SK-N-MC (cell line): Measurements from ENCODE around the gene DIP2C.
"Not testable (repeated sequence)": the region's sequence is repeated elsewhere in the genome, so short reads cannot be mapped to it uniquely, and the experiment has no call there.

ENCODE experiments used
- DNase-seq: peaks from one replicate; pipeline ENCODE4 v3.0.0-alpha.2; 2011; ENCODE audit warnings: low read depth, low spot score
- H3K27ac ChIP-seq: fragments of 200-600 bp; sonication (generic); 2 replicates; pipeline ENCODE4 v1.5.1; 2016; ENCODE audit warnings: mixed run types
- H3K36me3 ChIP-seq: fragments of 200-600 bp; sonication (generic); 2 replicates; pipeline ENCODE4 v1.6.1; 2017; ENCODE audit warnings: antibody characterized with exemption, low read length, mixed read lengths; ENCODE audit not compliant: insufficient read depth
- H3K4me3 ChIP-seq: fragments of 200-600 bp; sonication (generic); 2 replicates; pipeline ENCODE4 v1.5.1; 2016
- H3K9ac ChIP-seq: fragments of 200-600 bp; sonication (generic); 2 replicates; pipeline ENCODE4 v1.8.0; 2017; ENCODE audit warnings: mixed run types, mixed read lengths; ENCODE audit not compliant: insufficient read length
- H3K9me3 ChIP-seq: fragments of 200-600 bp; sonication (generic); 2 replicates; pipeline ENCODE4 v1.6.1; 2017; ENCODE audit warnings: low read depth, mild to moderate bottlenecking, antibody characterized with exemption, low read length, moderate library complexity, mixed read lengths
- EZH2 ChIP-seq: fragments of 200-600 bp; sonication (generic); IDR thresholded peaks from one replicate; pipeline ENCODE4 v1.6.1; 2017; ENCODE audit warnings: antibody characterized with exemption
- FOXP2 ChIP-seq: optimal IDR thresholded peaks from 2 replicates; pipeline ENCODE3; 2011; ENCODE audit warnings: mild to moderate bottlenecking, moderate library complexity; ENCODE audit not compliant: insufficient read depth; ENCODE audit errors: extremely low read length, control extremely low read depth
- POLR2AphosphoS5 ChIP-seq: IDR thresholded peaks from 2 replicates; pipeline ENCODE4 v1.6.1; 2012; ENCODE audit warnings: mild to moderate bottlenecking, low read depth, low read length, borderline replicate concordance

Gene DIP2C

GRCh38 chr10:649798-650440 lies 39.5 kb downstream of the DIP2C start:
- Histone ChIP-seq H3K9ac (no peak overlapping the region), H3K4me3 (no peak overlapping the region), H3K9me3 (no peaks in the 10 kb centered on the region), H3K27ac (no peak overlapping the region), H3K36me3 (no peaks in the 10 kb centered on the region)
- DNase-seq, result no peak
- TF ChIP-seq POLR2AphosphoS5 (no peak), EZH2 (no peak), FOXP2 (no peak)

GRCh38 chr10:649445-649797 lies 40.0 kb downstream of the DIP2C start:
- H3K4me3 ChIP-seq, result no peak overlapping the region
- no peaks in the 10 kb centered on the region for H3K36me3 ChIP-seq
- no peak for TF ChIP-seq POLR2AphosphoS5
- no peak for TF ChIP-seq EZH2
- TF ChIP-seq FOXP2, result no peak
- DNase-seq, result no peak
- H3K9me3 ChIP-seq, result no peaks in the 10 kb centered on the region
- H3K9ac ChIP-seq, result no peak overlapping the region
- no peak overlapping the region for H3K27ac ChIP-seq

GRCh38 chr10:647019-647418 lies 42.4 kb downstream of the DIP2C start:
- not testable (repeated sequence) for DNase-seq, H3K36me3 ChIP-seq, H3K27ac ChIP-seq, H3K9me3 ChIP-seq, H3K9ac ChIP-seq, H3K4me3 ChIP-seq

- no peaks in the 10 kb centered on the region for H3K36me3 ChIP-seq
- TF ChIP-seq EZH2, result no peak
- no peak for TF ChIP-seq POLR2AphosphoS5
- TF ChIP-seq FOXP2, result no peak
- no peaks in the 10 kb centered on the region for H3K9me3 ChIP-seq
- no peak overlapping the region for H3K9ac ChIP-seq
- DNase-seq, result no peak
- H3K4me3 ChIP-seq, result no peak overlapping the region
- H3K27ac ChIP-seq, result no peak overlapping the region
Observed at GRCh38 chr10:646118-646524, 43.3 kb downstream of the DIP2C start.

GRCh38 chr10:644943-645334 lies 44.5 kb downstream of the DIP2C start:
- Histone ChIP-seq H3K9me3 (no peaks in the 10 kb centered on the region), H3K9ac (no peak overlapping the region), H3K4me3 (no peak overlapping the region), H3K36me3 (no peaks in the 10 kb centered on the region), H3K27ac (no peak overlapping the region)
- TF ChIP-seq FOXP2 (no peak), POLR2AphosphoS5 (no peak), EZH2 (no peak)
- no peak for DNase-seq

GRCh38 chr10:644076-644942 lies 45.2 kb downstream of the DIP2C start:
- Histone ChIP-seq H3K36me3 (no peaks in the 10 kb centered on the region), H3K4me3 (no peak overlapping the region), H3K9me3 (no peaks in the 10 kb centered on the region), H3K9ac (no peak overlapping the region), H3K27ac (no peak overlapping the region)
- TF ChIP-seq POLR2AphosphoS5, result no peak
- TF ChIP-seq FOXP2, result no peak
- TF ChIP-seq EZH2, result no peak
- no peak for DNase-seq

- DNase-seq, result no peak
Observed at GRCh38 chr10:642186-642890, 47.1 kb downstream of the DIP2C start.

GRCh38 chr10:641149-642010 lies 48.1 kb downstream of the DIP2C start:
- TF ChIP-seq EZH2, result no peak
- TF ChIP-seq FOXP2, result no peak
- no peak for TF ChIP-seq POLR2AphosphoS5
- DNase-seq, result no peak
- Histone ChIP-seq H3K4me3 (no peak overlapping the region), H3K36me3 (no peaks in the 10 kb centered on the region), H3K9me3 (no peaks in the 10 kb centered on the region), H3K27ac (no peak overlapping the region), H3K9ac (no peak overlapping the region)

More at GRCh38 chr10:642186-642890, 47.1 kb downstream of the DIP2C start:
- Histone ChIP-seq H3K27ac (no peak overlapping the region), H3K9ac (no peak overlapping the region), H3K36me3 (no peaks in the 10 kb centered on the region), H3K4me3 (no peak overlapping the region), H3K9me3 (no peaks in the 10 kb centered on the region)
- TF ChIP-seq POLR2AphosphoS5 (no peak), FOXP2 (no peak), EZH2 (no peak)
